Measurements from ENCODE around the gene ARHGAP32. TPM values are rescaled to one million over a fixed set of nuclear protein-coding genes. Genes with fewer than 3 reads are reported as not detected.

Gene ARHGAP32
- total RNA-seq, 1 experiment from 2014 or later = 22.0 TPM

DNA sequence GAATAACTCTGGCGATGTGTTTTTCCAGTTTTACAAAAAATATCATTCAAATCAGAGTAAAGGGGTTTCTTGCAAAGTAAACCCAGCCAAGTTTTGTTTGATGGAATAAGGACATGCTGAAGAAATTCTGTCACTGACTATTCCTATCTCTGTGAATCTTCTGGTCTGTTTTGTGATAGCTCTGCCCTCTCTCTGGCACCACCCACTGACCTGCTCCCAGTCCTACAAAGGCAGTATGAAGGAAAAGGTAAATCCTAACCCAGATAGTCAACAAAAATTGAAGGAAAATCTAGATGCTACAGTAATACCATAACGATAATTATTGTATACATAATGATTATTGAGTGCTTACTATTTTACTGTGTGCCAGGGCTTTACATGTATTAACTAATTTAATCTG lies 173.1 kb downstream of the ARHGAP32 start:
- H3K9me3 Mint-ChIP-seq = no peaks in the 10 kb centered on the region
- no peak overlapping the region for H3K4me3 Mint-ChIP-seq
- Histone ChIP-seq H3K4me2 (ENCODE audit: insufficient read depth, insufficient read length, low read length) (no peak overlapping the region), H4K5ac (ENCODE audit: insufficient read length, low read depth, low read length) (no peak overlapping the region), H3K9me3 (ENCODE audit: control insufficient read depth, low read depth, low read length) (no peaks in the 10 kb centered on the region), H3T11ph (ENCODE audit: low read length) (no peak overlapping the region), H3K4ac (ENCODE audit: low read depth, low read length) (no peak overlapping the region), H3K27ac (ENCODE audit: insufficient read length, low read depth, low read length) (no peak overlapping the region), H2AFZ (ENCODE audit: low read length) (no peak overlapping the region), H3K23me2 (ENCODE audit: insufficient read length, low read depth, low read length, poor library complexity, severe bottlenecking) (no peaks in the 10 kb centered on the region), H4K91ac (ENCODE audit: insufficient read length, low read depth, low read length) (no peak overlapping the region), H3K4me1 (ENCODE audit: insufficient read depth, low read length) (no peaks in the 10 kb centered on the region; the same call in 1 of the 2 replicates), H3K23ac (ENCODE audit: insufficient read length, low read depth, low read length) (no peak overlapping the region), H2BK20ac (ENCODE audit: low read depth, low read length, poor library complexity, severe bottlenecking) (no peak overlapping the region), H3K79me2 (ENCODE audit: insufficient read depth, low read length) (no peaks in the 10 kb centered on the region), H2BK5ac (ENCODE audit: insufficient read length, low read length) (no peak overlapping the region), H3K27me3 (ENCODE audit: insufficient read depth, low read length) (no peaks in the 10 kb centered on the region), H4K20me1 (ENCODE audit: control insufficient read depth, insufficient read depth, insufficient read length) (no peaks in the 10 kb centered on the region), H3K56ac (ENCODE audit: insufficient read length, low read depth, low read length) (no peak overlapping the region), H3K14ac (ENCODE audit: insufficient read depth, low read length) (no peak overlapping the region), H2AK5ac (ENCODE audit: insufficient read length, low read length) (no peak overlapping the region), H2BK15ac (ENCODE audit: low read depth, low read length) (no peak overlapping the region), H3K18ac (ENCODE audit: insufficient read length, low read depth, low read length) (no peak overlapping the region), H4K8ac (replicated peaks; ENCODE audit: insufficient read length, low read depth, low read length) (no peak overlapping the region), H2BK120ac (ENCODE audit: low read depth, low read length, poor library complexity, severe bottlenecking) (no peak overlapping the region), H3K9ac (ENCODE audit: extremely low read depth, insufficient read length, low read length) (no peak overlapping the region), H2BK12ac (ENCODE audit: insufficient read length, low read depth, low read length) (no peak overlapping the region), H3K79me1 (ENCODE audit: insufficient read depth, low read depth, low read length, poor library complexity, severe bottlenecking) (no peaks in the 10 kb centered on the region)
- H3K27ac Mint-ChIP-seq = no peak overlapping the region
- no peak for DNase-seq
- TF ChIP-seq CTCF (conservative IDR thresholded peaks at IDR 0.05) = peak; percentile 37; the same call in 2 of the 3 replicates
- no peaks in the 10 kb centered on the region for H3K27me3 Mint-ChIP-seq (ENCODE audit: low read depth)
- WGBS (ENCODE audit: extremely low coverage, insufficient read length, low lambda C conversion rate) = no CpG with 5 or more reads among the region's 2 CpGs
- no peaks in the 10 kb centered on the region; a peak in 1 of 7 replicates for H3K36me3 Mint-ChIP-seq (ENCODE audit: insufficient read depth in 1 of 3, low read depth in 3 of 3)
- peaks cover 4 to 5% of the 10 kb centered on the region in 2 experiments for H3K4me1 Mint-ChIP-seq
